Right renal cortex interstitium (tissue), 3 donors: ENCODE measurements around the gene AUTS2. TPM values are rescaled to one million over a fixed set of nuclear protein-coding genes. Genes with fewer than 3 reads are reported as not detected.

Experiments
- DNase-seq, 3 donors: peaks; one replicate each; pipeline ENCODE4 v3.0.0-alpha.2; 2013; ENCODE audit warnings: low read depth in 3 of 3, low spot score in 2 of 3
- polyA plus RNA-seq, 3 donors: library from polyadenylated mRNA; unstranded; fragments of 120-200 nt; gene quantifications; one replicate each; pipeline ENCODE4 v1.2.1, GENCODE V29; 2013; ENCODE audit not compliant: insufficient read length in 3 of 3

AUTS2 gene
- polyA plus RNA-seq, 3 donors: 51.6 to 66.2 (median 55.2) TPM

DNA sequence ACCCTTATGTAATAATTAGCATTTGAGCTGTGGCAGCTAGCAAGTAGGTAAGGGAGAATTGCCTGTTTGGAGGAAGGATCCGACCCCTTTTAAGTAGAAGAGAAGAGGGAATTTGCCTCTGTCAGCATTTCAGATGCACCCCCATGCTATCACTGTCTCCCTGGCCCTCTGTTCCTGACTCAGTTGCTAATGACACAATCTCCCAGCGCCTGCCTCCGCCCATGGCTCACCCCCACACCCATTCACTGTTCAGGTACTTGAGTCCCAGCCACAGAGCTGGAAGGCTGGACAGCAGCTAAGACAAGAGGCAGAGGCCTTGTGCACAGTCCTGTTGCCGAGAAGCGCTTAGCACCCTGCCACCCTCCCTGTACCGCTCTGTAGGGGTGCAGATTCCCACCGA, 1021.4 kb downstream of the AUTS2 start:
- DNase-seq: no peak

DNA sequence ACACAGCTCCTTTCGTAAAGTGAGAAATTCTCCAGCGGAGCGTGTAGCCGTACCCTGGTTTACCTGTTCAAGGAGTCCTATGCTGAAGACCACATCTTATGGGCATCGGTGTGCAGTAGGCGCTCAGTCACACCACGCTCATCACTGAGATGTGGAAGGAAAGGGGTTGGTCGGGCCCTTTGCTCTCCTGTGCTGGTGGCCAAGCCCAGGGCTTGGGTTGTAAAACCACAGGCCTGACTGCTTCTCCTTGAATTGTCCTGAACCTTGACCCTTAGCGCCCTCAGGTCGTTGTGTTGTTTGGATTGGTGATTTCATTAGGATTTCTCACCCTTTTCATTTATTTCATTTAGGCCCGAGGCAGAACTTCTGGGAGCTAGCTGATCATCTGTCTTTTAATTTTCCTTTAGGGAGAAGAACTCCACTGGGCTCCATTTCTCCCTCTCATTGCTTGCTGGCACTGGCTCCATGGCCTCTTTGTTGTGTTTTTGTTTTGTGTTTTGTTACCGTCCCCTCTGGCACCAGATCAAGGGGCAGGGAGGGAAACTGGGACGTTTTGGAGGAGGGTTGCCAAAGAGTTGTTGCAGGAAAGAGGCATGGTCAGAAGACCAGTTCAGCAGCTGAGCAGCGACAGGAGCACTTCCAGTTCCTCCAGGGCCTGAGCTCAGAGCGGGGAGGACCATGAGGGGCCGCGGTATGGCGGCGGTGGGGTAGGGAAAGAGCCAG, 1022.2 kb downstream of the AUTS2 start:
- DNase-seq: no peak

GRCh38 chr7:70621954-70622600, 1023.8 kb downstream of the AUTS2 start:
- DNase-seq: no peak

DNA sequence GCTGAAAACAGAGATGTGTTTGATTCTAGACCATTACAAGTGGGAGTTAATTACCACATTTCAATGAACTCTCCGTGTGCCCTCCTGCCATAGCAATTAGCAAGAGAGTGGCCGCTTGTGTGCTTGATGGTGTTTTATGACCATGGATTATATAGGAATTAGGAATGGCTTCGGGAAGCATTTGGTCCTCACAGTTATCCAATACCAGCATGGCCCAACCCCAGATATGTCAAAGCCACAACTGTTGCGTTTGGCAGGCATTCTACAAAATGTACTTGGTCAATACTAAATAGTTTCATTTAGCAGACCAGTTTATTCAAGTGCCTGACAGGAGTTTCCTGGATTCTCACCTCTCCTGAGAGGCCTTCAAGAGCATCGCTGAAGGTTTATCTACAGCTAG, 1024.7 kb downstream of the AUTS2 start:
- DNase-seq: no peak

DNA sequence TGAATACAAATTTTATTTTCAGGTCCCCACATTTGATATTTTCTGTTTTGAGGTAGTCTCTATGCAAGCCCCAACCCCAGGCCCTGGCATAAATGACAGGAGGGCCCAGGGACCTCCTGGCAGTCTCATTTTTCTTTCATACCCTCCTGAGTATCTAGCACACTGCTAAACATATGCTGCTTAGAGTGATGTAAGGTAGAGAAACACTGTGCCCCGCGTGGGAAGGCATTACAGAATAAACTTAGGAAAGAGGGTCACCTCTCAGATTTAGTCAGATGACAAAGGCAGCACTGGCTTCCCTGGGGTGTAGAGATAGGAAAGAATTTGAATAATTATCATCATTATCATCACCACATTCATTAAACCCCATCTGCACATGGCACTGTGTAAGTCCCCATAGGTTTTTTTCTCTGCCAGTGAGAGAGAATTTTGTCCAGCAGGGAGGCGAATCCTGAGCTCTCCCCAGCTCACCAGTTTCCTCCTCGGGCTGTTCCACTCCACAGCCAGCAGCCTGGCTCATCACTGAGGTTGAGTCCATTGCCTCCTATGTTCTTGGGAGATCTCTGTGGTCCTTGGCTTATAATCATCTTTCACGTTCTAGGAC, 1026.3 kb downstream of the AUTS2 start:
- no peak for DNase-seq

DNA sequence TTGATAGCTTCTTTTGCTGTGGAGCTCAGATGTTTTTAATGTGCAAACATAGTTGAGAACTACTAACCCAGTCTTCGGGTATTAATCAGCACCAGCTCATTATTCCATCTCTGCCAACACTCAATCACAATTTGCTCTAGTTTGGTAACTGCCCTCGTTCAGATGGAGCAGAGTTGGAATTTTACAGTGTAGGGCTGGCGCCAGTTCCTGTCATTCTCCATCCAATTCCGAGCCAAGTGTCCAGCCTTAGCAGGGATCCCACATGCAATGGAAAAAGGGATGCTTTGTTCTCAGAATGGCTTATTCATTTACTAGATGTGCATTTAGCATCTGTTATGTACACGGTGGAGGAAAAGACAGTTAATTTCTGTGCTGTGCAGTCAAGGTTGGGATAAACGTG, 1029.2 kb downstream of the AUTS2 start:
- no peak for DNase-seq

- DNase-seq: no peak
These were observed 1032.2 kb downstream of the AUTS2 start for GRCh38 chr7:70630440-70630817.

DNA sequence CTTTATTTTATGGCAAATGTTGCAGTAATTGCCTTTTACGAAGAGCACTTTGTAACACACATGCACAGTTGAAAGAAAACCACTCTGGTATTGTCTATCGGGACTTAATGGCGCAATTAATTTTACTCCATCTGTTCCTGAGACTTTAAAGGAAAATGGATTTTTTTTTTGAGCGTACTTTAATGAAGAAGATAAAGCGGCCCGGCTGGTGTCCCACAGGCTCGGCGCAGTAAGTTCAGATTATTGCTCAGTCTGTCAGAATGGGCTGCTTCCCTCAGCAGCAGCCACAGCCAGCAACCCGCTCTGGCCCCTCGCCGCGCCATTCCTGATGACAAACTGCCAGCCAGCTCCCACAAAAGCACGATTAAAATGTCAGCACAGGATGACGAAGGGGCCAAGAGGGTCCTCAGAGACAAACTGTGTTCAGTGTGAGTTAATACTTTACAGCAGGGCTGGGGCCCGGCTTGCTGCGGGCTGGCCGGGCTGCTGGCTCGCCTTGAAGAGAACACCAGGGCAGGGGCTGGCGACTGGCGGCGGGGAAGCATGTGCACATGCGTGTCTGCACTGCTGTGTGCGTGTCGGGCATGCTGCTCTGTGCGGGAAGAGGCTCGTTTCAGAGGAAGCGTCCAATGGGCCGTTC, 1032.7 kb downstream of the AUTS2 start:
- DNase-seq: peak; percentile 76 to 88 (median 78)

DNA sequence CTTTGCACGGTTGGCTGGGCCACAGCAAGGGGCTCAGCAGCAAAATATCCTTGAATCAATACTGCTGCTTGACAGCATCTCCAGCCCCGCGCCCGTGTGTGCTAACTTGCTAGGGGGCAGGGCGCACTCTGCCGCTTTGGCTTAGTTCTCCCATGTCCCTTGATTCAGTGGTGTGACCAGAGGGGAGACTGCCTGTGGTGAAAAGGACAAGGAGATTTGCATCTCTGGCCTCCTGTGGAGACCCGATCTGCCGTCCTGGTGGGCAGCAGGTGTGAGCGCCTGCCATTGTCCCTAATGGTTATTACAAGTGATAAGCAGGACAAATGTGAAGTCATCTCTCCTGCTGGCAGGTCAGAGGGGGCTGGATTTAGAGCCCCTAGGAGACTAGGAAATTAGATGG, 1033.4 kb downstream of the AUTS2 start:
- no peak for DNase-seq

GRCh38 chr7:70632400-70632799, 1034.1 kb downstream of the AUTS2 start:
- no peak for DNase-seq

- no peak for DNase-seq
These were observed 1035.8 kb downstream of the AUTS2 start for GRCh38 chr7:70634071-70634470.

DNA sequence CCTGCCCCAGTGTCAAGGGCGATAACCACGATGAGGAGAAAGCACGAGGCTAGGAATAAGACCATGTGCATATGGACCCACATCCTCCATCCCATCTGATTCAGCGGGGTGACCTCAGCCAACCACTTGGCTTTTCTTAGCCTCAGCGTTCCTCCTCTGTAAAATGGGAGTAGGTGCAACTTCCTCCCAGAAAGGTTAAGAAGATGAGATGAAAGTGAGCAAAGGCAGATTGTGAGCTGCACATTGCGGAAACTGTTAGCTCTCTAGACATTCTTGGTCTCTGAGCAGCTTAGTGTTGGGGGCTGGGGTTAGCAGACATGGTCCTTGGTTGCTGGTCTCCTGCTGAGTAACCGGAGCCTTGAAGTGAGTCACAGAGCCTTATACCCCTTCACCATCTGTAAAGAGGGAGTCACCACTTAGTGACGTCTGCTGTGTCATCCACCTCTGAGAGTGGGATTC, 1036.4 kb downstream of the AUTS2 start:
- no peak for DNase-seq

- no peak for DNase-seq
These were observed 1037.4 kb downstream of the AUTS2 start for GRCh38 chr7:70635633-70636032.

- DNase-seq: no peak
These were observed 1037.9 kb downstream of the AUTS2 start for GRCh38 chr7:70636169-70636568.

DNA sequence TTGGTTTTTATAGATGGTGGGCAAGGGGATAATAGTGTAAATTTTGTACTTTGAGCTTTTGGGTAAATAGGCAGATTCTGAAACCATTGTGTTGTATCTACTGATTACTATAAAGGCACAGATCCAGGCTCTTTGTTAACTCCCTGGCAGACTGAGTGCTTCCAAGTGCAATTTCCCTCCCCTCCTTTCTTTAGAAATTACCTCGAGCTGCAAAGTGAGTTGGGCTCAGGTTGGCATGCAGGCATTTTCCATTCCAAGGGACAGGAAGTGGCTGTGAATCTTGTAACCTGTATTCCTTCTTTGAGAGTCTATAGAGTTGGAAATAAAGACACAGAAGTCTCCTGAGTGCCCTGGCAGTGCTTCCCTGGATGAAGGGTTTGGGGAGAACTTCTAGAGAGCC, 1039.5 kb downstream of the AUTS2 start:
- no peak for DNase-seq

DNA sequence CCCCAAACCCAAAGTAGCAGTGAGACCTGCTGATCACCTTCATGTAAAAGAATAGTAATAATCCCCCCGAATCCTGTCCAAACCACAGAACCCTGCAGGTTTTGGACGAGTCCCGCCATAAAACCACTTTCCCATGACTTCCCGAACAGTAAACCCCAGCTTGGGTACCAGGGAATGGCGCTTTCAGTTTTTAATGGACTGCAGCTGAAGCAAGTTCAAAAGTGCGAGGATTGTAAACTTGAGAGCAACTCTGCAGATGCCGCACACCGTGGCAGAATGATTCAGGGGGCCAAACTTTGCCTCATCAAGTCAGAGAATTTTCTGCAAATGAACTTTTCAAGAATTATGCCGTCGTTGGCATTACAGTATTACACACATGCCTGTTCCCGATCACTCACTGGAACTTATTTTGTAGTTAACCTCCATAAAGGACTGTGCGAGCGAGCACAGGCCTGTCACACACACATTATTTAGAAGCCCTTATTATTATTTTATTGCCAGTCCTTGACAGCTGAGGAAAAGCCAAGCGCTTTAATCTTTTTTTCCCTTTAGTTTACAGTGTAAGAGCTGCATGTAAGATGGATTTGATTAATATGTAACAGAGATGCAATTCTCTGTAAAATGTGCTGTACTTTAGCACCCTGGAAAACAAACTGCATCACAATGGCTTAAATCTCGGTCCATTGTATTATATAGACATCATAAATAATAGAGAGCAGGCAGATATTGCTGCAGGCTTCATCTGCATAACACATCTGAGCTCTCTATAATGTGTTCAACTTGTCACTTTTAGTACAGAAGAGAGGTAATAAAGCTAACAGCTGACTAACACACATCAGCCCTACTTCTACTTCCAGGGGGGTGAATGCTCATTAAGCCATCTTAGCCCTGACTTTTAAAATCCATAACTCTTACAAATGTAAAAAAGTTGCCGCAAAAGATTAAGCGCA, 1040.2 kb downstream of the AUTS2 start:
- DNase-seq: peak in 2 of 3 donors; percentile 33 to 47

DNA sequence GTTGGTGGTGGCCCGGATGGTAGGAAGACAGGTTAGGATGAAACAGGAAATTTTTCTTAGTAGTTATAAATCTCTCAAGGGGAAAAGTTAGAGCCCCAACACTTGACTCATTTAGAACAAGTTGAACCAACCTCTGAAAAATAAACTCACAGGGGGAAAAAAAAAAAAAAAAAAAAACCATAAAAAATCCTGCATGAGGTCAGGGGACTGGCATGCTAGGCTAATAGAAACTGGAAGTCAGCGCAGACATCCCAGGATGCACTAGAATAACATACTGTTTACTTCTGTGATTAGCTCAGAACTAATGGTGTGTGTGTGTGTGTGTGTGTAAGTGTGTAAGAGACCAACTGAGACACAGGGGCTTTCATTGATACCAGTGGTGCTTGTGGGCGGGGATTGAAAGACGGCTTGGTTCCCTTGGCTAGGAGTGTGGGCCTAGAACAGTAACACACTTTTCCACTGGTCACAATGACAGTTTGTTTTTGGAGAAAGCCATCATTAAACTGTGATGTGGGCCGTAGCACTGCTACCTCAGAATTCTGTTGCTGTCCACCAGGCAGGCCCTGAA, 1042.1 kb downstream of the AUTS2 start:
- no peak for DNase-seq

- no peak for DNase-seq
These were observed 1043.6 kb downstream of the AUTS2 start for GRCh38 chr7:70641882-70642281.

DNA sequence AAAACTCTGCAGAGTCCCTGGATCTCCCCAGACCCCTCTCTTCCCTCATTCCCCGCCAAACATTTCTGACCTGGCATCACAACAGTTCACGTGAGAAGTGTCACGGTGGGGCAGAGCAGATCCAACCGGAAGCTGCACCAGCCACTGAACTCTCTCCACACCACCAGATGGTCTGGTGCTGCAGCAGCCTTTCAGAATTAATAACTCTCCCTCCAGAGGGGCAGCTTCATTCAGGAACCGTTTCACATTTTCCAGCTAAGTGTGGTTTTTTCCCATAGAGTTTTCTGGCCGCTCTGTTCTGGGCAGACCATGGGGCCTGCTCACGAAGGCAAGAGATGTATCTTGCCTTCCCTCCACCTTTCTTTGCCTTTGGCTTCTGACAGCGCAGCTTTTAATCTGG, 1047.0 kb downstream of the AUTS2 start:
- DNase-seq: no peak

GRCh38 chr7:70645876-70646351, 1047.6 kb downstream of the AUTS2 start:
- no peak for DNase-seq
